Effector memory CD8-positive, alpha-beta T cell (primary cell): ENCODE data around the gene TPTE2.
"Not testable (repeated sequence)": the region's sequence is repeated elsewhere in the genome, so short reads cannot be mapped to it uniquely, and the experiment has no call there.

Experiments
- ATAC-seq: fragments of 150-1000 bp; cut with Tn5 transposase; replicated peaks from 2 replicates; pipeline ENCODE4 v1.10.0; 2021; ENCODE audit warnings: mild to moderate bottlenecking, moderate library complexity
- DNase-seq, 3 experiments: peaks; one replicate each; pipeline ENCODE4 v3.0.0; 2021
- H3K27ac Mint-ChIP-seq, 2 donors: one replicate each; pipeline ENCODE4 v1.8.0; 2022; ENCODE audit warnings: mild to moderate bottlenecking in 2 of 2, mixed read lengths in 2 of 2, moderate library complexity in 2 of 2
- H3K27me3 Mint-ChIP-seq, 2 donors: one replicate each; pipeline ENCODE4 v1.8.0; 2022; ENCODE audit warnings: mixed read lengths in 2 of 2
- H3K36me3 Mint-ChIP-seq: one replicate; pipeline ENCODE4 v1.8.0; 2022; ENCODE audit warnings: mild to moderate bottlenecking, moderate library complexity, mixed read lengths; ENCODE audit not compliant: insufficient read depth
- H3K4me1 Mint-ChIP-seq, 2 donors: one replicate each; pipeline ENCODE4 v1.8.0; 2022; ENCODE audit warnings: low read depth in 2 of 2, mixed read lengths in 2 of 2
- H3K4me3 Mint-ChIP-seq, 2 donors: one replicate each; pipeline ENCODE4 v1.8.0; 2022; ENCODE audit warnings: mild to moderate bottlenecking in 2 of 2, mixed read lengths in 2 of 2, moderate library complexity in 2 of 2
- H3K9me3 Mint-ChIP-seq, 2 donors: one replicate each; pipeline ENCODE4 v1.8.0; 2022; ENCODE audit warnings: mixed read lengths in 2 of 2
- total RNA-seq, 9 experiments: gene quantifications; one replicate each; lab custom pipeline; 2026; lab: John Stamatoyannopoulos, UW

Gene TPTE2
- total RNA-seq: 0 to 0.25 (median 0) reads per million in 9 experiments

GRCh38 chr13:19561127-19561582 is at the start of gene TPTE2:
TPTE2 (minus strand) TSS chr13:19561532; CDS start chr13:19503234, 58,298 bp downstream.
- DNase-seq, H3K9me3 Mint-ChIP-seq, H3K27ac Mint-ChIP-seq, H3K4me1 Mint-ChIP-seq, H3K4me3 Mint-ChIP-seq, H3K27me3 Mint-ChIP-seq, ATAC-seq, H3K36me3 Mint-ChIP-seq: not testable (repeated sequence)

GRCh38 chr13:19607523-19608078 is 46.3 kb upstream of the TPTE2 start:
- no peak overlapping the region for H3K27ac Mint-ChIP-seq
- DNase-seq (no peak), ATAC-seq (no peak)
- H3K4me1 Mint-ChIP-seq: no peaks in the 10 kb centered on the region
- H3K9me3 Mint-ChIP-seq: no peaks in the 10 kb centered on the region
- no peaks in the 10 kb centered on the region for H3K36me3 Mint-ChIP-seq
- no peak overlapping the region for H3K4me3 Mint-ChIP-seq
- peaks cover 29 to 40% of the 10 kb centered on the region in 2 donors for H3K27me3 Mint-ChIP-seq

GRCh38 chr13:19606737-19607136 is 45.4 kb upstream of the TPTE2 start:
- Mint-ChIP-seq H3K36me3 (no peaks in the 10 kb centered on the region), H3K27me3 (peaks cover 29 to 41% of the 10 kb centered on the region in 2 donors)

GRCh38 chr13:19606152-19606551 is 44.8 kb upstream of the TPTE2 start:
- no peak for ATAC-seq
- Mint-ChIP-seq H3K27ac (no peak overlapping the region), H3K36me3 (no peaks in the 10 kb centered on the region), H3K27me3 (peaks cover 29 to 44% of the 10 kb centered on the region in 2 donors), H3K4me3 (no peak overlapping the region), H3K4me1 (no peaks in the 10 kb centered on the region), H3K9me3 (no peaks in the 10 kb centered on the region)
- DNase-seq: no peak

More at GRCh38 chr13:19606737-19607136, 45.4 kb upstream of the TPTE2 start:
- DNase-seq (no peak), ATAC-seq (no peak)
- Mint-ChIP-seq H3K4me3 (no peak overlapping the region), H3K4me1 (no peaks in the 10 kb centered on the region), H3K27ac (no peak overlapping the region), H3K9me3 (no peaks in the 10 kb centered on the region)

GRCh38 chr13:19605161-19605955 is 44.0 kb upstream of the TPTE2 start:
- H3K27ac Mint-ChIP-seq: no peak overlapping the region
- DNase-seq (no peak), ATAC-seq (no peak)
- no peaks in the 10 kb centered on the region for H3K4me1 Mint-ChIP-seq
- H3K4me3 Mint-ChIP-seq: no peak overlapping the region
- H3K9me3 Mint-ChIP-seq: no peaks in the 10 kb centered on the region
- peaks cover 29 to 51% of the 10 kb centered on the region in 2 donors for H3K27me3 Mint-ChIP-seq
- H3K36me3 Mint-ChIP-seq: no peaks in the 10 kb centered on the region

GRCh38 chr13:19604306-19604705 is 43.0 kb upstream of the TPTE2 start:
- Mint-ChIP-seq H3K9me3 (no peaks in the 10 kb centered on the region), H3K27me3 (peaks cover 38 to 62% of the 10 kb centered on the region in 2 donors), H3K4me1 (no peaks in the 10 kb centered on the region)

GRCh38 chr13:19601749-19602725 is 40.7 kb upstream of the TPTE2 start:
- ATAC-seq (peak; percentile 87), DNase-seq (peak in 2 of 3 experiments; percentile 7 to 10)
- Mint-ChIP-seq H3K9me3 (no peaks in the 10 kb centered on the region), H3K27me3 (peaks cover 52 to 72% of the 10 kb centered on the region in 2 donors), H3K4me1 (no peaks in the 10 kb centered on the region), H3K36me3 (no peaks in the 10 kb centered on the region), H3K27ac (no peak overlapping the region), H3K4me3 (peak overlapping the region; percentile 43 to 45)

More at GRCh38 chr13:19604306-19604705, 43.0 kb upstream of the TPTE2 start:
- H3K36me3 Mint-ChIP-seq: no peaks in the 10 kb centered on the region
- H3K4me3 Mint-ChIP-seq: no peak overlapping the region
- H3K27ac Mint-ChIP-seq: no peak overlapping the region
- ATAC-seq (no peak), DNase-seq (no peak)

GRCh38 chr13:19597523-19597922 is 36.2 kb upstream of the TPTE2 start:
- Mint-ChIP-seq H3K4me1 (no peaks in the 10 kb centered on the region), H3K4me3 (no peak overlapping the region), H3K27me3 (peaks cover 51 to 59% of the 10 kb centered on the region in 2 donors), H3K36me3 (peaks cover 3% of the 10 kb centered on the region), H3K27ac (no peak overlapping the region), H3K9me3 (no peaks in the 10 kb centered on the region)
- ATAC-seq: no peak
- no peak for DNase-seq

GRCh38 chr13:19596960-19597361 is 35.6 kb upstream of the TPTE2 start:
- no peaks in the 10 kb centered on the region for H3K9me3 Mint-ChIP-seq
- peaks cover 3% of the 10 kb centered on the region for H3K36me3 Mint-ChIP-seq
- peaks cover 52 to 63% of the 10 kb centered on the region in 2 donors for H3K27me3 Mint-ChIP-seq
- ATAC-seq: no peak
- no peaks in the 10 kb centered on the region for H3K4me1 Mint-ChIP-seq
- H3K27ac Mint-ChIP-seq: no peak overlapping the region
- H3K4me3 Mint-ChIP-seq: no peak overlapping the region
- no peak for DNase-seq

- DNase-seq (no peak), ATAC-seq (no peak)
- Mint-ChIP-seq H3K4me3 (no peak overlapping the region), H3K36me3 (peaks cover 3% of the 10 kb centered on the region), H3K9me3 (no peaks in the 10 kb centered on the region), H3K4me1 (no peaks in the 10 kb centered on the region), H3K27ac (no peak overlapping the region), H3K27me3 (peaks cover 60 to 69% of the 10 kb centered on the region in 2 donors)
Observed at GRCh38 chr13:19596086-19596485, 34.8 kb upstream of the TPTE2 start.

GRCh38 chr13:19592657-19593180 is 31.4 kb upstream of the TPTE2 start:
- DNase-seq (no peak), ATAC-seq (no peak)
- Mint-ChIP-seq H3K36me3 (peaks cover 6% of the 10 kb centered on the region), H3K4me3 (no peak overlapping the region), H3K27ac (no peak overlapping the region), H3K4me1 (peaks cover 0 to 6% of the 10 kb centered on the region in 2 donors), H3K27me3 (peaks cover 43 to 49% of the 10 kb centered on the region in 2 donors), H3K9me3 (no peaks in the 10 kb centered on the region)

- Mint-ChIP-seq H3K27me3 (peaks cover 36 to 44% of the 10 kb centered on the region in 2 donors), H3K27ac (no peak overlapping the region), H3K36me3 (peaks cover 6% of the 10 kb centered on the region), H3K4me3 (no peak overlapping the region), H3K4me1 (peaks cover 8 to 14% of the 10 kb centered on the region in 2 donors), H3K9me3 (no peaks in the 10 kb centered on the region)
- DNase-seq: no peak
- no peak for ATAC-seq
Observed at GRCh38 chr13:19591864-19592263, 30.5 kb upstream of the TPTE2 start.

- ATAC-seq (no peak), DNase-seq (no peak)
- H3K4me3 Mint-ChIP-seq: no peak overlapping the region
- H3K4me1 Mint-ChIP-seq: peaks cover 19 to 21% of the 10 kb centered on the region in 2 donors
- peaks cover 0 to 6% of the 10 kb centered on the region in 2 donors for H3K9me3 Mint-ChIP-seq
- peaks cover 6% of the 10 kb centered on the region for H3K36me3 Mint-ChIP-seq
- H3K27ac Mint-ChIP-seq: no peak overlapping the region
- H3K27me3 Mint-ChIP-seq: peaks cover 21 to 31% of the 10 kb centered on the region in 2 donors
Observed at GRCh38 chr13:19590423-19590822, 29.1 kb upstream of the TPTE2 start.
